Activated CD8-positive, alpha-beta T cell treated with anti-CD3 and anti-CD28 coated beads for 36 hours (primary cell): ENCODE data around the gene NLK. TPM values are rescaled to one million over a fixed set of nuclear protein-coding genes. Genes with fewer than 3 reads are reported as not detected.

Experiments
- ATAC-seq: fragments of 200-7000 bp; cut with Tn5 transposase; one replicate; pipeline ENCODE4 v1.10.0; 2021; ENCODE audit warnings: mild to moderate bottlenecking, moderate library complexity
- CTCF ChIA-PET: fragments of 350-600 bp; sonication (Branson Sonifier 250); formaldehyde crosslinking; loops from one replicate; lab custom pipeline; 2021; ENCODE audit warnings: antibody characterized with exemption; lab: Charles Lee
- POLR2A ChIA-PET: fragments of 350-600 bp; sonication (Branson Sonifier 250); formaldehyde crosslinking; loops from one replicate; lab custom pipeline; 2021; ENCODE audit warnings: antibody characterized with exemption; lab: Charles Lee
- DNase-seq: peaks from one replicate; pipeline ENCODE4 v3.0.0-alpha.2; 2020
- H3K27ac Mint-ChIP-seq: one replicate; pipeline ENCODE4 v1.8.0; 2021; ENCODE audit warnings: mild to moderate bottlenecking, mixed read lengths
- H3K27me3 Mint-ChIP-seq: one replicate; pipeline ENCODE4 v1.8.0; 2021; ENCODE audit warnings: mixed read lengths
- H3K36me3 Mint-ChIP-seq: one replicate; pipeline ENCODE4 v1.8.0; 2021; ENCODE audit warnings: low read depth, mixed read lengths
- H3K4me1 Mint-ChIP-seq: one replicate; pipeline ENCODE4 v1.8.0; 2021; ENCODE audit warnings: low read depth, mixed read lengths
- H3K4me3 Mint-ChIP-seq: one replicate; pipeline ENCODE4 v1.8.0; 2021; ENCODE audit warnings: mild to moderate bottlenecking, moderate library complexity, mixed read lengths
- H3K9me3 Mint-ChIP-seq: one replicate; pipeline ENCODE4 v1.8.0; 2021; ENCODE audit warnings: mixed read lengths
- CTCF ChIP-seq: fragments of 200-600 bp; IDR thresholded peaks from one replicate; pipeline ENCODE4 v1.8.0; 2022; ENCODE audit warnings: antibody characterized with exemption, mild to moderate bottlenecking
- intact Hi-C: fragments of 100-400 bp; cut with micrococcal nuclease; formaldehyde crosslinking; loops from one replicate; pipeline ENCODE4 v1.10.0; 2022
- total RNA-seq, 2 experiments: library from RNA; stranded (reverse); gene quantifications; one replicate each; pipeline ENCODE4 v1.2.3, GENCODE V29; 2021

The NLK gene
- total RNA-seq, 2 experiments from 2014 or later = 7.3 to 7.8 TPM

GRCh38 chr17:28100251-28100650 lies 57.8 kb downstream of the NLK start:
- Mint-ChIP-seq H3K36me3 (peaks cover 6% of the 10 kb centered on the region), H3K4me3 (no peak overlapping the region), H3K27ac (no peak overlapping the region), H3K27me3 (no peaks in the 10 kb centered on the region), H3K9me3 (no peaks in the 10 kb centered on the region), H3K4me1 (peaks cover 3% of the 10 kb centered on the region)
- CTCF ChIA-PET = interaction anchor here (1.2 to 1.3 kb wide), 2 partner anchors 8 to 13 kb away, joined by 3 to 4 read pairs; no protein-coding TSS in a partner anchor
- no peak for TF ChIP-seq CTCF
- ATAC-seq = no peak
- no peak for DNase-seq
- POLR2A ChIA-PET = no interaction called here
- intact Hi-C loops = no loop called here

DNA sequence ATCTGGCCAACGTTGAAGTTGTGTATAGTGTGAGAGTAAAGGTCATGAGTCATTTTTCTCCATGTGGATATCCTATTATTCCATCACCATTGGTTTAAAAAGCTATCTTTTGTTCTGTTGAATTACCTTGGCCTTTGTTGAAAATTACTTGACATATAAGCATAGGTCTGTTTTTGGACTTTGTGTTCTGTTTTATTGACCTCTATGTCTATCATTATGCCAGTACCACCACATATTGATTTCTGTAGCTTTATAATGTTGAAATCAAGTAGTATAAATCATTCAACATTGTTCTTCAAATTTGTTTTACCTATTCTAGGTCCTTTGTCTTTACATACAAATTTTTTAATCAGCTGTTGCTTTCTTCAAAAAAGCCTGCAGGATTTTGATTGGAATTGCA lies 58.5 kb downstream of the NLK start:
- no peaks in the 10 kb centered on the region for H3K27me3 Mint-ChIP-seq
- ATAC-seq = no peak
- CTCF ChIA-PET = interaction anchor here (1.2 to 1.3 kb wide), 3 partner anchors 9 to 15 kb away, joined by 3 to 4 read pairs (median 3); no protein-coding TSS in a partner anchor
- H3K27ac Mint-ChIP-seq = no peak overlapping the region
- peaks cover 3% of the 10 kb centered on the region for H3K4me1 Mint-ChIP-seq
- no peak for DNase-seq
- H3K9me3 Mint-ChIP-seq = no peaks in the 10 kb centered on the region
- H3K4me3 Mint-ChIP-seq = no peak overlapping the region
- POLR2A ChIA-PET = no interaction called here
- intact Hi-C loops = no loop called here
- TF ChIP-seq CTCF = no peak
- H3K36me3 Mint-ChIP-seq = peaks cover 6% of the 10 kb centered on the region

DNA sequence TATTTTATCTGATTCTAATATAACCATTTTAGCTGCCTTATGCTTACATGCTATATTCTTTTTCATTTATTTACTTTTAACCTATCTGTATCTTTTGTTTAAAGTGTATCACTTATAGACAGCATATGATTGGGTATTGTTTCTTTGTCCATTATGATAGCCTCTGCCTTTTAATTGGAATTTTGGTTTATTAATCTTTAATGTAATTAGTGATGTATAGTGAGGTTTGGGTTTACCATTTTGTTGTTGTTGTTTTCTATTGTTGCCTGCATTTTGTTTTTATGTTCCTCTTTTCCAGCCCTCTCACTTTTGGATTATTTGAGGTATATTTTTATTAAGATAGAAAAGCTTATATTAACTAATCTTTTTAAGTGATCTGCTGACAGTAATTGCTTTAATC lies 59.4 kb downstream of the NLK start:
- POLR2A ChIA-PET = no interaction called here
- Mint-ChIP-seq H3K27me3 (no peaks in the 10 kb centered on the region), H3K4me1 (peaks cover 3% of the 10 kb centered on the region), H3K27ac (no peak overlapping the region), H3K36me3 (peaks cover 6% of the 10 kb centered on the region), H3K9me3 (no peaks in the 10 kb centered on the region), H3K4me3 (no peak overlapping the region)
- ATAC-seq (no peak), DNase-seq (no peak)
- TF ChIP-seq CTCF = no peak
- intact Hi-C loops = no loop called here
- CTCF ChIA-PET = interaction anchor here (1.2 kb wide), 1 partner anchor 14 kb away, joined by 3 read pairs; no protein-coding TSS in a partner anchor

DNA sequence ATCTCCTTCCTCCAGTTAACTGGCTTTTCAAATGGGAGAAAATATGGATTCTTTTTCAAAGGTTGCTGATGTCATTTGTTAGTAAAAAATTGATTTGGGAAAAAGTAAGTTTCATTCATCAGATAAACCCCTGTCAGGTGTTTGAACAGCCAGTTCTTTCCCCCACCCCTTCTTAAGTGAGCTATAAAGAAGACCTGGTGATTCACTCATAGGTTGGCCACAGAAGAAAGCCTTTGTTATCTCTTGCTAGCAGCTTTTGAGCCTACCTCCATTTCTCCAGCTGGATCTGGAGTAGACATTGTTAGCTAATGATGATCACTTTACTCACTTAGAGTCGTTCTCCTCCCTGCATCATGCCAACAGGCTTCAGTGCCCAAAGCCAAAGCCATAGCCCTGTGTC lies 63.0 kb downstream of the NLK start:
- Mint-ChIP-seq H3K27me3 (no peaks in the 10 kb centered on the region), H3K36me3 (peaks cover 6% of the 10 kb centered on the region), H3K9me3 (no peaks in the 10 kb centered on the region), H3K27ac (no peak overlapping the region), H3K4me3 (no peak overlapping the region), H3K4me1 (peaks cover 3% of the 10 kb centered on the region)
- DNase-seq (no peak), ATAC-seq (no peak)
- no peak for TF ChIP-seq CTCF
- ChIA-PET POLR2A (no interaction called here), CTCF (no interaction called here)
- intact Hi-C loops = no loop called here

DNA sequence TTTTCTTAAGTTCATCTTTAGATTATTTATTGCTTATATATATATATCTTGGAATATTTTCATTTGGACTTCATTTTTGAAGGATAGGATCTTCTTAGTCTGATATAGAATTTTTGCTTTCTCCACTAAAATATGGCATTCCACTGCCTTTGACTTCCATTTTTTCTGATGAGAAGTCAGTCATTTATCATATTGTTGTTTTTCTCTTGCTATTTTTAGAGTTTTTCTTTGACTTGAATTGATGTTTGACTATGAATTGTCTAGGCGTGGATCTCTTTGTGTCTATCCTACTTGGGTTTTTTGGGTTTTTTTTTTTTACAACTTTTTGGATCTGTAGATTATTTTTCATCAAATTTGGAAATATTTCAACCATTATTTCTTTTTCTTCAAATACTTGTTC lies 67.7 kb downstream of the NLK start:
- intact Hi-C loops = no loop called here
- POLR2A ChIA-PET = no interaction called here

More for the DNA sequence above, 67.7 kb downstream of the NLK start:
- Mint-ChIP-seq H3K27me3 (no peaks in the 10 kb centered on the region), H3K9me3 (no peaks in the 10 kb centered on the region), H3K4me3 (no peak overlapping the region), H3K4me1 (no peaks in the 10 kb centered on the region), H3K36me3 (peaks cover 4% of the 10 kb centered on the region), H3K27ac (no peak overlapping the region)
- ATAC-seq (no peak), DNase-seq (no peak)
- CTCF ChIA-PET = no interaction called here
- no peak for TF ChIP-seq CTCF
